Panc1 (cell line): Measurements from ENCODE around the gene NXPH1. TPM values are rescaled to one million over a fixed set of nuclear protein-coding genes. Genes with fewer than 3 reads are reported as not detected.

Experiments used
- ATAC-seq: fragments of 200-7000 bp; cut with Tn5 transposase; 2 replicates; pipeline ENCODE4 v1.9.1; 2020; ENCODE audit warnings: mild to moderate bottlenecking, moderate library complexity
- BruUV-seq: library from RNA; stranded (reverse); fragments of 400-500 nt; replicated peaks from 2 replicates; lab custom pipeline; 2021; lab: Mats Ljungman, UMichigan
- CTCF ChIA-PET: fragments of 300-600 bp; sonication (Branson Sonifier 250); formaldehyde crosslinking; loops from one replicate; lab custom pipeline; 2022; ENCODE audit warnings: antibody characterized with exemption; lab: Charles Lee
- POLR2A ChIA-PET: fragments of 300-600 bp; sonication (Branson Sonifier 250); formaldehyde crosslinking; loops from one replicate; lab custom pipeline; 2022; ENCODE audit warnings: antibody characterized with exemption; lab: Charles Lee
- DNase-seq: peaks from one replicate; pipeline ENCODE4 v3.0.0-alpha.2; 2010; ENCODE audit warnings: low read depth, low spot score
- H3K27ac ChIP-seq: 2 replicates; pipeline ENCODE4 v1.5.1; 2011; ENCODE audit warnings: mild to moderate bottlenecking, low read length, inconsistent platforms
- H3K27me3 ChIP-seq: fragments of 200-500 bp; sonication (Bioruptor generic); 2 replicates; pipeline ENCODE4 v1.6.0; 2014; ENCODE audit warnings: low read length, inconsistent platforms; ENCODE audit not compliant: control insufficient read depth, insufficient read depth
- H3K36me3 ChIP-seq: fragments of 200-500 bp; sonication (Bioruptor generic); 2 replicates; pipeline ENCODE4 v1.5.1; 2014; ENCODE audit warnings: inconsistent platforms, mild to moderate bottlenecking, low read length, moderate library complexity; ENCODE audit not compliant: control insufficient read depth, insufficient read depth
- H3K4me1 ChIP-seq: 2 replicates; pipeline ENCODE4 v1.5.1; 2011; ENCODE audit warnings: inconsistent platforms, mild to moderate bottlenecking, low read length, moderate library complexity; ENCODE audit not compliant: control insufficient read depth, insufficient read depth
- H3K4me3 ChIP-seq, 2 experiments: 2 replicates each; pipeline ENCODE4 v1.5.1; 2011 to 2012; ENCODE audit warnings: low read depth in 2 of 2, low read length in 2 of 2, mild to moderate bottlenecking in 2 of 2, inconsistent platforms in 1 of 2, moderate library complexity in 1 of 2
- H3K9me3 ChIP-seq: fragments of 200-500 bp; sonication (Bioruptor generic); 2 replicates; pipeline ENCODE4 v1.5.1; 2014; ENCODE audit warnings: low read depth, mild to moderate bottlenecking, inconsistent platforms, low read length, moderate library complexity; ENCODE audit not compliant: control insufficient read depth, insufficient read depth
- CTCF ChIP-seq: fragments of 450-650 bp; IDR thresholded peaks from 2 replicates; pipeline ENCODE4 v1.5.1; 2017; ENCODE audit warnings: mild to moderate bottlenecking
- POLR2AphosphoS5 ChIP-seq: IDR thresholded peaks from 2 replicates; pipeline ENCODE4 v1.6.1; 2012; ENCODE audit warnings: mild to moderate bottlenecking, low read depth, low read length, moderate library complexity
- SIN3A ChIP-seq: IDR thresholded peaks from 2 replicates; pipeline ENCODE4 v1.6.1; 2012; ENCODE audit warnings: low read depth, mild to moderate bottlenecking, low read length, moderate library complexity, borderline replicate concordance; ENCODE audit not compliant: insufficient read depth
- TCF7L2 ChIP-seq: IDR thresholded peaks from 2 replicates; pipeline ENCODE4 v1.6.1; 2011; ENCODE audit warnings: mild to moderate bottlenecking, low read depth, low read length, inconsistent platforms
- in situ Hi-C: cut with HindIII; loops from 2 replicates; pipeline ENCODE4 v1.10.0; 2016; ENCODE audit warnings: low sequenced_read_pairs, low pct_unique_long_range_greater_than_20kb
- intact Hi-C: fragments of 100-400 bp; cut with micrococcal nuclease; formaldehyde crosslinking; loops from one replicate; pipeline ENCODE4 v1.10.0; 2022; ENCODE audit not compliant: unreplicated experiment
- total RNA-seq: library from RNA; stranded (reverse); gene quantifications from one replicate; pipeline ENCODE4 v1.2.1, GENCODE V29; 2021; ENCODE audit not compliant: unreplicated experiment
- TF ChIP-seq, protein P1 (sequence below), 2 experiments: IDR thresholded peaks; 2 replicates each; pipeline ENCODE4 v1.6.1; 2011 to 2012; ENCODE audit warnings: low read depth in 2 of 2, control low read depth in 1 of 2, low read length in 1 of 2, mild to moderate bottlenecking in 1 of 2, moderate library complexity in 1 of 2; ENCODE audit not compliant: insufficient read depth in 1 of 2

The NXPH1 gene
- total RNA-seq, 1 experiment from 2014 or later = not detected

- ATAC-seq = no peak
- BruUV-seq = no TSS peak
- ChIA-PET POLR2A (no interaction called here), CTCF (no interaction called here)
- H3K9me3 ChIP-seq = no peaks in the 10 kb centered on the region
- no peak overlapping the region for H3K4me3 ChIP-seq
- TF ChIP-seq TCF7L2 (no peak), CTCF (no peak), POLR2AphosphoS5 (no peak), SIN3A (no peak)
- TF ChIP-seq, protein P1, sequence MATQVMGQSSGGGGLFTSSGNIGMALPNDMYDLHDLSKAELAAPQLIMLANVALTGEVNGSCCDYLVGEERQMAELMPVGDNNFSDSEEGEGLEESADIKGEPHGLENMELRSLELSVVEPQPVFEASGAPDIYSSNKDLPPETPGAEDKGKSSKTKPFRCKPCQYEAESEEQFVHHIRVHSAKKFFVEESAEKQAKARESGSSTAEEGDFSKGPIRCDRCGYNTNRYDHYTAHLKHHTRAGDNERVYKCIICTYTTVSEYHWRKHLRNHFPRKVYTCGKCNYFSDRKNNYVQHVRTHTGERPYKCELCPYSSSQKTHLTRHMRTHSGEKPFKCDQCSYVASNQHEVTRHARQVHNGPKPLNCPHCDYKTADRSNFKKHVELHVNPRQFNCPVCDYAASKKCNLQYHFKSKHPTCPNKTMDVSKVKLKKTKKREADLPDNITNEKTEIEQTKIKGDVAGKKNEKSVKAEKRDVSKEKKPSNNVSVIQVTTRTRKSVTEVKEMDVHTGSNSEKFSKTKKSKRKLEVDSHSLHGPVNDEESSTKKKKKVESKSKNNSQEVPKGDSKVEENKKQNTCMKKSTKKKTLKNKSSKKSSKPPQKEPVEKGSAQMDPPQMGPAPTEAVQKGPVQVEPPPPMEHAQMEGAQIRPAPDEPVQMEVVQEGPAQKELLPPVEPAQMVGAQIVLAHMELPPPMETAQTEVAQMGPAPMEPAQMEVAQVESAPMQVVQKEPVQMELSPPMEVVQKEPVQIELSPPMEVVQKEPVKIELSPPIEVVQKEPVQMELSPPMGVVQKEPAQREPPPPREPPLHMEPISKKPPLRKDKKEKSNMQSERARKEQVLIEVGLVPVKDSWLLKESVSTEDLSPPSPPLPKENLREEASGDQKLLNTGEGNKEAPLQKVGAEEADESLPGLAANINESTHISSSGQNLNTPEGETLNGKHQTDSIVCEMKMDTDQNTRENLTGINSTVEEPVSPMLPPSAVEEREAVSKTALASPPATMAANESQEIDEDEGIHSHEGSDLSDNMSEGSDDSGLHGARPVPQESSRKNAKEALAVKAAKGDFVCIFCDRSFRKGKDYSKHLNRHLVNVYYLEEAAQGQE (IDR thresholded peaks at IDR 0.05; ENCODE audit: insufficient read depth in 1 of 2, low read depth in 2 of 2, low read length in 1 of 2) = no peak
- in situ Hi-C loops (no loop called here), intact Hi-C loops (no loop called here)
- no peaks in the 10 kb centered on the region for H3K4me1 ChIP-seq
- no peak overlapping the region for H3K27ac ChIP-seq
- H3K36me3 ChIP-seq = no peaks in the 10 kb centered on the region
- no peaks in the 10 kb centered on the region for H3K27me3 ChIP-seq
- DNase-seq = no peak
These were observed 192.2 kb downstream of the NXPH1 start for GRCh38 chr7:8625612-8626011.

- in situ Hi-C loops (no loop called here), intact Hi-C loops (no loop called here)
- TF ChIP-seq TCF7L2 (no peak), POLR2AphosphoS5 (no peak), SIN3A (no peak), CTCF (no peak)
- TF ChIP-seq, protein P1 (IDR thresholded peaks at IDR 0.05; ENCODE audit: insufficient read depth in 1 of 2, low read depth in 2 of 2, low read length in 1 of 2) = no peak
- Histone ChIP-seq H3K27me3 (no peaks in the 10 kb centered on the region), H3K4me3 (no peak overlapping the region), H3K4me1 (no peaks in the 10 kb centered on the region), H3K9me3 (no peaks in the 10 kb centered on the region; the same call in 1 of the 2 replicates), H3K36me3 (no peaks in the 10 kb centered on the region), H3K27ac (no peak overlapping the region)
- no peak for DNase-seq
- CTCF ChIA-PET = no interaction called here
- no TSS peak for BruUV-seq
- ATAC-seq = no peak
- POLR2A ChIA-PET = no interaction called here
These were observed 193.9 kb downstream of the NXPH1 start for GRCh38 chr7:8627325-8627724.
